ENCODE measurements around the gene ADAT1.

Gene ADAT1

GRCh38 chr16:75565640-75566039, 57.4 kb downstream of the ADAT1 start:
- Histone ChIP-seq H3K4me3 (ENCODE audit: low read length) (peak overlapping the region; percentile 97), H3K4me1 (ENCODE audit: control insufficient read depth, insufficient read depth, low read length) (peaks cover 29% of the 10 kb centered on the region), H3K36me3 (ENCODE audit: control insufficient read depth, insufficient read depth, low read length) (peaks cover 9% of the 10 kb centered on the region), H3K9me3 (ENCODE audit: control insufficient read depth, low read length) (no peaks in the 10 kb centered on the region), H3K9ac (ENCODE audit: low read length) (peak overlapping the region; percentile 90), H3K27me3 (ENCODE audit: control insufficient read depth, insufficient read depth, low read length) (peaks cover 2% of the 10 kb centered on the region)

- H3K4me3 ChIP-seq (ENCODE audit: low read length), result no peak overlapping the region
- no peaks in the 10 kb centered on the region for H3K9me3 ChIP-seq (ENCODE audit: control insufficient read depth, low read length)
- H3K27me3 ChIP-seq (ENCODE audit: control insufficient read depth, insufficient read depth, low read length), result peaks cover 8% of the 10 kb centered on the region
- H3K9ac ChIP-seq (ENCODE audit: low read length), result no peak overlapping the region
- no peaks in the 10 kb centered on the region for H3K36me3 ChIP-seq (ENCODE audit: control insufficient read depth, insufficient read depth, low read length)
- peaks cover 10% of the 10 kb centered on the region for H3K4me1 ChIP-seq (ENCODE audit: control insufficient read depth, insufficient read depth, low read length)
Measured at GRCh38 chr16:75559564-75560372, 63.3 kb downstream of the ADAT1 start.

- H3K9me3 ChIP-seq (ENCODE audit: control insufficient read depth, low read length), result no peaks in the 10 kb centered on the region
- no peaks in the 10 kb centered on the region for H3K36me3 ChIP-seq (ENCODE audit: control insufficient read depth, insufficient read depth, low read length)
- no peak overlapping the region for H3K9ac ChIP-seq (ENCODE audit: low read length)
- H3K4me3 ChIP-seq (ENCODE audit: low read length), result no peak overlapping the region
- H3K27me3 ChIP-seq (ENCODE audit: control insufficient read depth, insufficient read depth, low read length), result peaks cover 8% of the 10 kb centered on the region
- H3K4me1 ChIP-seq (ENCODE audit: control insufficient read depth, insufficient read depth, low read length), result peaks cover 10% of the 10 kb centered on the region
Measured at GRCh38 chr16:75558846-75559401, 64.2 kb downstream of the ADAT1 start.

GRCh38 chr16:75556431-75556950, 66.6 kb downstream of the ADAT1 start:
- Histone ChIP-seq H3K4me1 (ENCODE audit: control insufficient read depth, insufficient read depth, low read length) (peaks cover 10% of the 10 kb centered on the region), H3K9ac (ENCODE audit: low read length) (no peak overlapping the region), H3K4me3 (ENCODE audit: low read length) (peak overlapping the region; percentile 89), H3K27me3 (ENCODE audit: control insufficient read depth, insufficient read depth, low read length) (peaks cover 8% of the 10 kb centered on the region), H3K36me3 (ENCODE audit: control insufficient read depth, insufficient read depth, low read length) (no peaks in the 10 kb centered on the region), H3K9me3 (ENCODE audit: control insufficient read depth, low read length) (no peaks in the 10 kb centered on the region)

- no peaks in the 10 kb centered on the region for H3K36me3 ChIP-seq (ENCODE audit: control insufficient read depth, insufficient read depth, low read length)
- peaks cover 8% of the 10 kb centered on the region for H3K27me3 ChIP-seq (ENCODE audit: control insufficient read depth, insufficient read depth, low read length)
- H3K4me1 ChIP-seq (ENCODE audit: control insufficient read depth, insufficient read depth, low read length), result peaks cover 10% of the 10 kb centered on the region
Measured at GRCh38 chr16:75555707-75556430, 67.2 kb downstream of the ADAT1 start, which contains the start of gene TMEM231. TMEM231 (minus strand) TSS chr16:75556252; CDS start chr16:75556209, 43 bp downstream.

GRCh38 chr16:75555213-75555706, 67.8 kb downstream of the ADAT1 start:
- Histone ChIP-seq H3K27me3 (ENCODE audit: control insufficient read depth, insufficient read depth, low read length) (peaks cover 4% of the 10 kb centered on the region), H3K9me3 (ENCODE audit: control insufficient read depth, low read length) (no peaks in the 10 kb centered on the region), H3K4me1 (ENCODE audit: control insufficient read depth, insufficient read depth, low read length) (peaks cover 10% of the 10 kb centered on the region), H3K4me3 (ENCODE audit: low read length) (peak overlapping the region; percentile 89), H3K9ac (ENCODE audit: low read length) (peak overlapping the region; percentile 65), H3K36me3 (ENCODE audit: control insufficient read depth, insufficient read depth, low read length) (no peaks in the 10 kb centered on the region)

More at GRCh38 chr16:75555707-75556430, 67.2 kb downstream of the ADAT1 start, which contains the start of gene TMEM231:
- H3K9ac ChIP-seq (ENCODE audit: low read length), result peak within 1 kb of the TSS; percentile 65
- no peaks in the 10 kb centered on the region for H3K9me3 ChIP-seq (ENCODE audit: control insufficient read depth, low read length)
- peak within 1 kb of the TSS; percentile 89 for H3K4me3 ChIP-seq (ENCODE audit: low read length)

- Histone ChIP-seq H3K27me3 (ENCODE audit: control insufficient read depth, insufficient read depth, low read length) (no peaks in the 10 kb centered on the region), H3K9ac (ENCODE audit: low read length) (no peak overlapping the region), H3K9me3 (ENCODE audit: control insufficient read depth, low read length) (no peaks in the 10 kb centered on the region), H3K4me3 (ENCODE audit: low read length) (no peak overlapping the region), H3K36me3 (ENCODE audit: control insufficient read depth, insufficient read depth, low read length) (no peaks in the 10 kb centered on the region), H3K4me1 (ENCODE audit: control insufficient read depth, insufficient read depth, low read length) (peaks cover 10% of the 10 kb centered on the region)
Measured at GRCh38 chr16:75552951-75553350, 70.1 kb downstream of the ADAT1 start.

GRCh38 chr16:75550211-75550662, 72.8 kb downstream of the ADAT1 start:
- Histone ChIP-seq H3K27me3 (ENCODE audit: control insufficient read depth, insufficient read depth, low read length) (no peaks in the 10 kb centered on the region), H3K9me3 (ENCODE audit: control insufficient read depth, low read length) (no peaks in the 10 kb centered on the region), H3K9ac (ENCODE audit: low read length) (no peak overlapping the region), H3K4me1 (ENCODE audit: control insufficient read depth, insufficient read depth, low read length) (peaks cover under 1% of the 10 kb centered on the region), H3K36me3 (ENCODE audit: control insufficient read depth, insufficient read depth, low read length) (no peaks in the 10 kb centered on the region), H3K4me3 (ENCODE audit: low read length) (no peak overlapping the region)
